IMR-90 (cell line): ENCODE data around the gene RFX2. TPM values are rescaled to one million over a fixed set of nuclear protein-coding genes. Genes with fewer than 3 reads are reported as not detected.
A peak's percentile ranks its signal among the peaks of the same experiment; 100 is the strongest.

Source experiments
- ATAC-seq: fragments of 200-7000 bp; cut with Tn5 transposase; 2 replicates; pipeline ENCODE4 v1.9.1; 2020; ENCODE audit warnings: low read depth, mild to moderate bottlenecking, moderate library complexity
- BruUV-seq: library from RNA; stranded (reverse); fragments of 400-500 nt; replicated peaks from 2 replicates; lab custom pipeline; 2021; lab: Mats Ljungman, UMichigan
- CTCF ChIA-PET: fragments of 300-600 bp; formaldehyde crosslinking; extraction: SDS; loops from one replicate; lab custom pipeline; 2021; ENCODE audit warnings: antibody characterized with exemption; lab: Yijun Ruan, JAX
- POLR2A ChIA-PET: fragments of 300-600 bp; sonication (Branson Sonifier 250); formaldehyde crosslinking; loops from one replicate; lab custom pipeline; 2022; ENCODE audit warnings: antibody characterized with exemption; ENCODE audit not compliant: unreplicated experiment; lab: Charles Lee
- DNase-seq: peaks from one replicate; pipeline ENCODE4 v3.0.0; 2013
- H2AFZ ChIP-seq: replicated peaks from 2 replicates; pipeline ENCODE3; 2013; ENCODE audit warnings: low read length, mild to moderate bottlenecking; ENCODE audit not compliant: poor library complexity
- H2AK5ac ChIP-seq: 2 replicates; pipeline ENCODE4 v1.6.1; 2013; ENCODE audit warnings: low read depth, low read length, inconsistent platforms
- H2AK9ac ChIP-seq: replicated peaks from 2 replicates; pipeline ENCODE3; 2013; ENCODE audit warnings: mild to moderate bottlenecking, low read depth, low read length, moderate library complexity; ENCODE audit not compliant: poor library complexity
- H2BK120ac ChIP-seq: 2 replicates; pipeline ENCODE4 v1.6.1; 2013; ENCODE audit warnings: low read depth, low read length, inconsistent platforms
- H2BK15ac ChIP-seq: 3 replicates; pipeline ENCODE4 v1.6.1; 2013; ENCODE audit warnings: low read depth, low read length, inconsistent platforms
- H2BK20ac ChIP-seq: 2 replicates; pipeline ENCODE4 v1.6.1; 2013; ENCODE audit warnings: low read depth, mild to moderate bottlenecking, inconsistent platforms, low read length, moderate library complexity
- H2BK5ac ChIP-seq: 2 replicates; pipeline ENCODE4 v1.6.1; 2013; ENCODE audit warnings: mild to moderate bottlenecking, low read depth, low read length, inconsistent platforms; ENCODE audit not compliant: poor library complexity, severe bottlenecking
- H3K14ac ChIP-seq: replicated peaks from 2 replicates; pipeline ENCODE4 v1.6.1; 2013; ENCODE audit warnings: low read depth, low read length, inconsistent platforms
- H3K18ac ChIP-seq: 2 replicates; pipeline ENCODE4 v1.6.1; 2013; ENCODE audit warnings: low read depth, low read length, control low read depth
- H3K23ac ChIP-seq: 2 replicates; pipeline ENCODE4 v1.6.1; 2013; ENCODE audit warnings: low read depth, low read length, inconsistent platforms
- H3K27ac ChIP-seq: 2 replicates; pipeline ENCODE4 v1.5.1; 2013; ENCODE audit warnings: mild to moderate bottlenecking, control low read depth, low read length; ENCODE audit not compliant: insufficient read depth
- H3K27me3 ChIP-seq: 2 replicates; pipeline ENCODE4 v1.6.1; 2013; ENCODE audit warnings: low read length; ENCODE audit not compliant: control insufficient read depth, insufficient read depth
- H3K36me3 ChIP-seq: 2 replicates; pipeline ENCODE4 v1.6.1; 2013; ENCODE audit warnings: low read length, mixed read lengths; ENCODE audit not compliant: control insufficient read depth, insufficient read depth
- H3K4ac ChIP-seq: 2 replicates; pipeline ENCODE4 v1.6.1; 2013; ENCODE audit warnings: low read depth, low read length, inconsistent platforms
- H3K4me1 ChIP-seq: 2 replicates; pipeline ENCODE4 v1.6.1; 2013; ENCODE audit warnings: low read length, mixed read lengths; ENCODE audit not compliant: control insufficient read depth, insufficient read depth
- H3K4me2 ChIP-seq: 2 replicates; pipeline ENCODE4 v1.6.1; 2013; ENCODE audit warnings: low read depth, mild to moderate bottlenecking, control low read depth, low read length, moderate library complexity
- H3K4me3 ChIP-seq: 2 replicates; pipeline ENCODE4 v1.5.1; 2013; ENCODE audit warnings: low read depth, mild to moderate bottlenecking, control low read depth, low read length, moderate library complexity; ENCODE audit not compliant: insufficient read depth
- H3K56ac ChIP-seq: 2 replicates; pipeline ENCODE4 v1.6.1; 2013; ENCODE audit warnings: low read length, inconsistent platforms; ENCODE audit not compliant: insufficient read depth; ENCODE audit errors: extremely low read depth
- H3K79me1 ChIP-seq, 2 experiments: 2 replicates each; pipeline ENCODE4 v1.6.1; 2013; ENCODE audit warnings: low read length in 2 of 2, inconsistent platforms in 1 of 2, low read depth in 1 of 2
- H3K9ac ChIP-seq: 2 replicates; pipeline ENCODE4 v1.6.1; 2013; ENCODE audit warnings: low read depth, low read length, control low read depth
- H3K9me1 ChIP-seq: 2 replicates; pipeline ENCODE4 v1.6.1; 2013; ENCODE audit warnings: low read length, inconsistent platforms; ENCODE audit not compliant: insufficient read depth
- H3K9me3 ChIP-seq: 2 replicates; pipeline ENCODE4 v1.6.1; 2013; ENCODE audit warnings: low read length; ENCODE audit not compliant: control insufficient read depth, insufficient read depth
- H4K20me1 ChIP-seq: 2 replicates; pipeline ENCODE4 v1.6.1; 2013; ENCODE audit warnings: low read length, inconsistent platforms; ENCODE audit not compliant: insufficient read depth
- H4K5ac ChIP-seq: 2 replicates; pipeline ENCODE4 v1.6.1; 2013; ENCODE audit warnings: mild to moderate bottlenecking, low read depth, low read length, control low read depth
- H4K8ac ChIP-seq, 2 experiments: 2 replicates each; pipeline ENCODE4 v1.6.1; 2013; ENCODE audit warnings: low read depth in 2 of 2, low read length in 2 of 2, control low read depth in 1 of 2, inconsistent platforms in 1 of 2
- H4K91ac ChIP-seq: 2 replicates; pipeline ENCODE4 v1.6.1; 2013; ENCODE audit warnings: low read depth, low read length, inconsistent platforms; ENCODE audit not compliant: insufficient read depth
- CEBPB ChIP-seq: IDR thresholded peaks from 2 replicates; pipeline ENCODE4 v1.6.1; 2012; ENCODE audit warnings: low read depth, low read length, improper control_type of control experiment
- MAFK ChIP-seq: IDR thresholded peaks from 2 replicates; pipeline ENCODE4 v1.6.1; 2012; ENCODE audit warnings: low read depth, low read length, improper control_type of control experiment
- MAZ ChIP-seq: IDR thresholded peaks from 2 replicates; pipeline ENCODE4 v1.6.1; 2012; ENCODE audit warnings: low read depth, mild to moderate bottlenecking, low read length, improper control_type of control experiment, moderate library complexity, borderline replicate concordance
- NFE2L2 ChIP-seq: fragments of 150-350 bp; IDR thresholded peaks from 2 replicates; pipeline ENCODE4 v1.6.1; 2016; ENCODE audit warnings: low read depth, mild to moderate bottlenecking, low read length
- USF2 ChIP-seq: fragments of 150-350 bp; IDR thresholded peaks from 2 replicates; pipeline ENCODE4 v1.6.1; 2017; ENCODE audit warnings: mild to moderate bottlenecking, antibody characterized with exemption, low read length, low read depth
- WGBS, 2 experiments: methylation state at CpG; one replicate each; pipeline versions ENCODE4 v1.1.5 to v1.1.7; 2013; ENCODE audit warnings: missing lambda C conversion rate in 2 of 2; ENCODE audit not compliant: insufficient read length in 1 of 2; ENCODE audit errors: extremely low coverage in 2 of 2; 5-methylcytosine and 5-hydroxymethylcytosine counted together
- dilution Hi-C: fragments of 300-500 bp; cut with HindIII; formaldehyde crosslinking; loops from one replicate; pipeline ENCODE4 v1.14.3; 2018; ENCODE audit warnings: low sequenced_read_pairs; ENCODE audit not compliant: unreplicated experiment
- in situ Hi-C: fragments of 300-500 bp; cut with MboI; formaldehyde crosslinking; loops from 3 replicates; pipeline ENCODE4 v1.14.3; 2019; ENCODE audit warnings: low sequenced_read_pairs, inconsistent platforms, mixed read lengths
- intact Hi-C: fragments of 100-400 bp; cut with micrococcal nuclease; formaldehyde crosslinking; loops from 2 replicates; pipeline ENCODE4 v1.10.0; 2022
- polyA plus RNA-seq, 3 experiments: library from polyadenylated mRNA; depleted of rRNA; stranded (reverse); fragments of >200 nt; gene quantifications; 2 replicates each; pipeline ENCODE4 v1.2.3, GENCODE V29; 2012; ENCODE audit warnings: low replicate concordance in 1 of 3
- total RNA-seq: library from RNA; depleted of rRNA; stranded (reverse); fragments of >200 nt; gene quantifications from 2 replicates; pipeline ENCODE4 v1.2.3, GENCODE V29; 2012

The RFX2 gene
- total and polyA plus RNA-seq, 2 of the 4 experiments (the other 2 are of a cell fraction) = 2.2 to 4.9 TPM

GRCh38 chr19:5958074-5958850 is 152.0 kb downstream of the RFX2 start (continued):
- TF ChIP-seq CEBPB = no peak

- Histone ChIP-seq H3K4me1 (peaks cover 55% of the 10 kb centered on the region), H3K4me3 (no peak overlapping the region), H4K5ac (no peak overlapping the region), H4K91ac (no peak overlapping the region), H2BK15ac (no peak overlapping the region), H3K27ac (no peak overlapping the region), H3K79me1 (peaks cover 35 to 99% of the 10 kb centered on the region in 2 experiments; a peak in 3 of 4 replicates), H3K9me1 (peaks cover 57% of the 10 kb centered on the region), H3K18ac (no peak overlapping the region), H3K14ac (peak overlapping the region; percentile 66; the same call in 1 of the 2 replicates), H2BK20ac (no peak overlapping the region; the same call in 1 of the 2 replicates), H3K4ac (peak overlapping the region; percentile 64; the same call in 1 of the 2 replicates), H2AK9ac (no peak overlapping the region), H3K23ac (peak overlapping the region; percentile 35; the same call in 1 of the 2 replicates), H2BK5ac (no peak overlapping the region), H3K9ac (no peak overlapping the region), H3K56ac (no peak overlapping the region), H3K4me2 (no peak overlapping the region), H3K27me3 (no peaks in the 10 kb centered on the region), H4K20me1 (peaks cover 90% of the 10 kb centered on the region), H4K8ac (no peak overlapping the region), H2AFZ (no peak overlapping the region), H2AK5ac (peak overlapping the region; percentile 71), H3K36me3 (no peaks in the 10 kb centered on the region; the same call in 1 of the 2 replicates), H3K9me3 (no peaks in the 10 kb centered on the region), H2BK120ac (0 out of 2 replicates have a peak overlapping the region, but pooled peaks have one; percentile 33)
- ATAC-seq = no peak
- intact Hi-C loops (no loop called here), dilution Hi-C loops (no loop called here), in situ Hi-C loops (no loop called here)
- DNase-seq = peak; percentile 62
- no TSS peak for BruUV-seq
- no peak for TF ChIP-seq MAZ
- no peak for TF ChIP-seq USF2
- TF ChIP-seq NFE2L2 = no peak
- TF ChIP-seq CEBPB = peak; percentile 49; the same call in 1 of the 2 replicates
- no peak for TF ChIP-seq MAFK
- 67% methylated on average over 4 of the region's 10 CpGs; no CpG with 5 or more reads in 1 of the 2 experiments for WGBS, 2 experiments
- ChIA-PET CTCF (interaction anchor here (1.5 kb wide), 1 partner anchor 153 kb away, joined by 5 read pairs; no protein-coding TSS in a partner anchor), POLR2A (no interaction called here)
These were observed 153.1 kb downstream of the RFX2 start for GRCh38 chr19:5957170-5957569.
